IPS-18c (cell line): Measurements from ENCODE around the gene ZDHHC11.
"Not testable (repeated sequence)": the region's sequence is repeated elsewhere in the genome, so short reads cannot be mapped to it uniquely, and the experiment has no call there.

Source experiments
- H3K4me3 ChIP-seq: 2 replicates; pipeline ENCODE4 v1.7.0; 2013; ENCODE audit warnings: low read depth, mild to moderate bottlenecking, low read length, moderate library complexity; ENCODE audit not compliant: insufficient read depth
- H3K9me3 ChIP-seq: one replicate; pipeline ENCODE4 v1.6.1; 2013; ENCODE audit warnings: mild to moderate bottlenecking, low read length, moderate library complexity; ENCODE audit not compliant: control insufficient read depth, insufficient read depth

The ZDHHC11 gene

DNA sequence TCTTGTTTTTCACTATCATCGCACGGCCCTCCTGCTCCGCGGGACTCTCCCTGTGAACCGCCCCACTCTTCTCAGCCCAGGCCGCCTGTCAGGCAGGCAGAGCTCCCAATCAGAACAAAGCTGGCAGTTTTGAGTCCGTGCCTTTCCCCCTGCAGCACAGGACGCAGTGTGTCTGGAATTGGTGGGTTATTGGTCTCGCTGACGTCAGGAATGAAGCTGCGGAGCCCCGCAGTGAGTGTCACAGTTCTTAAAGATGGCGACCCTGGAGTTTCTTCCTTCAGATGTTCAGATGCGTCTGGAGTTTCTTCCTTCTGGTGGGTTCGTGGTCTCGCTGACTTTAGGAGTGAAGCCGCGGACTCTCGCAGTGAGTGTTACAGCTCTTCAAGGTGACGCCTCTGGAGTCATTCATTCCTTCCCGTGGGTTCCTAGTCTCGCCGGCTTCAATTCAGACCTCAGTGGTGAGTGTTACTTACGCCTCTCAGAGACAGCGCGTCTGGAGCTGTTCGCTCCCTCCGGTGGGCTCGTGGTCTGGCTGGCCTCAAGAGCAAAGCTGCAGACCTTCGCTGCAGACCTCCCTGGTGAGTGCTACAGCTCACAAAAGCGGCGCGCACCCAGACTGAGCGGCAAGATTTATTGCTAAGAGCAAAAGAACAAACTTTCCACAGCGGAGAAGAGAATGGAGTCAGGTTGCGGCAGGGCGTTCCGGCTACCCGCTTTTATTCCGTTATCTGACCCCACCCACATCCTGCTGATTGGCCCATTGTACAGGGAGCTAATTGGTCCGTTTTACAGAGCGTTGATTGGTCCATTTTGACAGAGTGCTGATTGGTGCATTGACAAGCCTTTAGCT, 73.7 kb downstream of the ZDHHC11 start:
- no peak overlapping the region for H3K4me3 ChIP-seq
- no peaks in the 10 kb centered on the region for H3K9me3 ChIP-seq

DNA sequence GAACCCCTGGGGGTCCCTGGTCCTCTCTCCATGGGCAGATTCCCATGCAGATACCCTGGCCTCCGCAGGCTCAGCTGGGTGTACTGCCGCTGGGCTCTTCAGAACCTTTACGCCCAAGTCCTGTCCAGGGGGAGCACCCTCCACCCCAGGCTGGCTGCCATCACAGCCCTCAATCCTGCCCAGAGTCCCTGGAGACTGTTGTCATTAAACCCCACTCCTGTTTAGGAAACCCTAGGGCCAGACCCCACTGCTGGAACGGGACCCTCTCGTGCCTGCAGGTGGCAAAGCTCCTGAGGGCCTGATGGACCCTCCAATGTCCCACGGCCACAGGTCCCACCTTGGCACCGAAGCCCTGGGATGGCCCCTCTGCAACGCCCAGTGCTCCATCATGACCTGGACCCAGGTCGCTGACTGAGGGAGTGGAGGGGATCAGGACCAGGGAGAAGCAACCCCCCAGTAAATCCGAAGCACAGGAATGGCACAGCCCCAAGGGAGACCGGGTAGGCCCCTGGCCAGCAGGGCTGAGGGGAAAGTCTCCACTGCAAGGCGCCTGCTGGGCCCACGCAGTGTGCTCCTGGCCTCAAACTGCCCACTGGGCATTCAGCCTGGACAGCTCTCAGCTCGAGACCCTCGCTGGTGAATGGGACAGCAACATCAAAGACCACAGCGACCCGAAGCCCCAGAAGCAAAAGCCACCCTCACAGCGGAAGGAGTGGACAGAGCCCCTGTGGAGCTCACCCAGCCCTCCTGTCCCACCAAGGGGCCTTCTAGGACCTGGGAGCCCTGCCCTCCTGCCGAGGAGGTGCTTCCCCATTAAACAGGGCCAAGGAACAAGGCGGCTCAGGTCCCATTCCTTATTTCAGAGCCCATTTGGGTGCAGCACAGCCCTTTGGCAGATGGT, 74.6 kb downstream of the ZDHHC11 start:
- no peak overlapping the region for H3K4me3 ChIP-seq
- H3K9me3 ChIP-seq: no peaks in the 10 kb centered on the region

GRCh38 chr5:775595-775960, 75.2 kb downstream of the ZDHHC11 start:
- not testable (repeated sequence) for H3K4me3 ChIP-seq

GRCh38 chr5:774854-775505, 75.8 kb downstream of the ZDHHC11 start:
- not testable (repeated sequence) for H3K4me3 ChIP-seq, H3K9me3 ChIP-seq

More at GRCh38 chr5:775595-775960, 75.2 kb downstream of the ZDHHC11 start:
- H3K9me3 ChIP-seq: not testable (repeated sequence)

- not testable (repeated sequence) for H3K9me3 ChIP-seq, H3K4me3 ChIP-seq
These were observed 76.5 kb downstream of the ZDHHC11 start for GRCh38 chr5:774304-774703.

DNA sequence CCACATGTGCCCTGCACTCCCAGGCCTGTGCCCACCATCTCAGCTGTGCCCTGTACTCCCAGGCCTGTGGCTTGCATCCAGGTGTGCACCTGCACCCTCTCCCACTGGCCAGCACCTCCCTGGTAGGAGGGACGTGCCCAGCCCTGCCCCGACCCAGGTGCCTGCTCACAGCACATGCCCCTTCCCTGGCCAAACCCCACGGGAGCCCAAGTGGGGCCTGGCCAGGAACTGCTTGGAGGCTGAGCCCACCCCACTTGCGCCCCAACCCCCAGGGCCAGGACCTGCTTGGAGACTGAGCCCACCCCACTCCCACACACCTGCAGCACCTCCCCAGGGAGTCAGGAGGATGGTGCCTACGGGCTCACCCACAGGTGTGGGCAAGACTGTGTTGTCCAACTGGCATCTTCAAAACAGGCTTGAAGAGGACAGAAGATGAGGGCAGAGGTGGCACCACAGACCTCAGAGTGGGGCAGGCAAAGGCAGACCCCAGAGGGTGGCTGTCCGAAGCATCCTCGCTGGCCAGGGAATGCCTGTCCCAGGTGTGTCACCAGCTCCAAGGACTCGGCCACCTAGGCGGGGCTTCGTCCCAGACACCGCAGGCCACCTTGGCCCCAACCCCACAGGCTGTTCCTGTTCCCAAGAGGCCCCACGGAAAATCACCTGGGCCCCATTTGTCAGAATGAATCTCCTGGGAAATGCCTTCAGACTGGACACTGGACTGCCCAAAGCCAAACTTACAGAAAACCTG, 77.1 kb downstream of the ZDHHC11 start:
- Histone ChIP-seq H3K4me3 (no peak overlapping the region), H3K9me3 (no peaks in the 10 kb centered on the region)

GRCh38 chr5:772931-773330, 77.9 kb downstream of the ZDHHC11 start:
- not testable (repeated sequence) for H3K4me3 ChIP-seq

GRCh38 chr5:772547-772890, 78.3 kb downstream of the ZDHHC11 start:
- H3K9me3 ChIP-seq, H3K4me3 ChIP-seq: not testable (repeated sequence)

More at GRCh38 chr5:772931-773330, 77.9 kb downstream of the ZDHHC11 start:
- not testable (repeated sequence) for H3K9me3 ChIP-seq

DNA sequence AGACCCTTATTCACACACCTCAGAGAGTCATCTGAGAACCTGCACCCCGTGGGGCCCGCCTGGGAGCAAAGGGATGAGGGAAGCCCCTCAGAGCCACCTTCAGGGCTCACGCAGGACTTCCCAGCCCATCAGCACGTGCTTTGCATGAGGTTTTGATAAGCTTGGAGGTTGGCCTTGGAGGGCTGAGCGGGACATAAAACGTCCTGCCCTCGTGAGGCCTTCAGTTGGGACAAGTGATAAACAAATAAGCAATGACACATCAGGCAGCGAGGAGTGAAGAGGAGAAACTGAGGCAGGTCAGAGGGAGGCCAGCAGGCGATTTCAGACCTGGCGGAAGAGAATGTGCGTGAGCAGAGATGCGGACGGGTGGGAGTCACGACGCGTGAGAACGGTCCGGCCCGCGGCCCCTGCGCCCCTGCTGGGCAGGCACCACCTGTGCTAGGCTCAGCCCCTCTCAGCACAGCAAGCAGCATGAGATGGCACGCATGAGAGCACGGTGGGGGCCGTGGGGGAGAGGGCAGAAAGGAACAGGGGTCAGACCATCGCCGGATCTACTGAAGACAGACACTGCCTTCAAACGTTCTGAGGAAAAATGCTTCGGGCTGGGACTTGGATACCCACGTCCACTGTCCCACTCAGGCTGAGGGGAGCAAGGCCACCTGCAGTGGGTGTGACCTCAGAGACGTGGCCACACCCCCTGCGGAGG, 78.8 kb downstream of the ZDHHC11 start:
- not testable (repeated sequence) for H3K9me3 ChIP-seq, H3K4me3 ChIP-seq

DNA sequence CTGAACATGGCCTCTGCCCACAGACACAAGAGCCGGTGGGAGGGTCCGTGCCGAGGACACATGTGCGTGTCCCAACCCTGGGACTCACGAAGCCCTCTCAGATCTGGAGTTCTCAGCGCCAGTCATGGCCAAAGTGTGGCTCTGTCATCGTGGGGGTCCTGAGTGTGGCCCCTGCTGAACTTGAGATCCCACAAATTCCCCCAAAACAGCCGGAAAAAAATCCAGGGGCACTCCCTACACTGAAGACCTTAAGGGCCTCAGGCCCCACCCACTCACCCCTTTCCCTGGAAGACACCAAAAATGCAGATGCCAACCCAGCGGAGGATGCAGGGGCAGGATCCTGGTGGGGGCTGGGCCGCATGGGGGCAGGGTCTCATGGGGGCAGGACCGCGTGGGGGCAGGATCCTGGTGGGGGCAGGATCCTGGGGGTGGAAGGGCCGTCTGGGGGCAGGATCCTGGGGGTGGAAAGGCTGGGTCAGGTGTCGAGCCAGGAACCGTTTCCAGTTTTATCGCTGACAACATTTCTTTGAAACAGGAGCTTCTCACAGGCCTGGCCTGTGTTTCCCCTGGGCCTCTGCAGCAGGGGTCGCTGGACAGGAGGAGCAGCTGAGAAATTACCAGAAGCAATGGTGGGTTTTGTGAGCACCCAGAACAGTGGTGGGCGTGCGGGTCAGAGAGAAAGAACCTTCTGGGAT, 79.6 kb downstream of the ZDHHC11 start:
- not testable (repeated sequence) for H3K9me3 ChIP-seq, H3K4me3 ChIP-seq

DNA sequence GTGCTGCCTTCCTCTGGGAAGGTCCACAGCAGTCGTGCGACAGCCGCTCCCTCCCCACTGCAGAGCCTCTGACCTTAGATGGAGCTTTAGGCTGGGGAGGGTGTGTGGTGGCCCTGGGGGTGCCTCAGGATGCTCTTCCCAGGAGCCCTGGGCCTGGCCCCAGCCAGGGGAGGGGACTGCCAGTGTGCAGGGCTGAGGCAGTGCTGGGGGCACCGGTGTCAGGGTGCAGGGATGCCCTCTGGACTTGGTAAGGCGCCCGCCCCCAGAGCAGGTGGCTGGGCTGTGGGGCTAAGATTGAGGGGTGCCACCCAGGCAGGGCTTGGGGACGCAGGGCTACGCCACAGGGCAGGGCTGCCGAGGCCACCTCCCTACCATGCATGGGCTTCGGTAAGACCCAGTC, 80.2 kb downstream of the ZDHHC11 start:
- H3K4me3 ChIP-seq, H3K9me3 ChIP-seq: not testable (repeated sequence)

- not testable (repeated sequence) for H3K4me3 ChIP-seq, H3K9me3 ChIP-seq
These were observed 81.2 kb downstream of the ZDHHC11 start for GRCh38 chr5:769485-770145.

- H3K9me3 ChIP-seq: no peaks in the 10 kb centered on the region
These were observed 83.9 kb downstream of the ZDHHC11 start for GRCh38 chr5:766666-767431.

GRCh38 chr5:765948-766631, 84.7 kb downstream of the ZDHHC11 start:
- no peak overlapping the region; the same call in 1 of the 2 replicates for H3K4me3 ChIP-seq
- H3K9me3 ChIP-seq: no peaks in the 10 kb centered on the region

More at GRCh38 chr5:766666-767431, 83.9 kb downstream of the ZDHHC11 start:
- H3K4me3 ChIP-seq: no peak overlapping the region
